ENCODE data around the gene AIF1.

GRCh38 chr6:31640612-31641011, 25.6 kb downstream of the AIF1 start:
- TF ChIP-seq POLR2A (IDR thresholded peaks at IDR 0.05) (no peak), POLR2AphosphoS5 (IDR thresholded peaks at IDR 0.05) (no peak)
- TF ChIP-seq, protein P1, sequence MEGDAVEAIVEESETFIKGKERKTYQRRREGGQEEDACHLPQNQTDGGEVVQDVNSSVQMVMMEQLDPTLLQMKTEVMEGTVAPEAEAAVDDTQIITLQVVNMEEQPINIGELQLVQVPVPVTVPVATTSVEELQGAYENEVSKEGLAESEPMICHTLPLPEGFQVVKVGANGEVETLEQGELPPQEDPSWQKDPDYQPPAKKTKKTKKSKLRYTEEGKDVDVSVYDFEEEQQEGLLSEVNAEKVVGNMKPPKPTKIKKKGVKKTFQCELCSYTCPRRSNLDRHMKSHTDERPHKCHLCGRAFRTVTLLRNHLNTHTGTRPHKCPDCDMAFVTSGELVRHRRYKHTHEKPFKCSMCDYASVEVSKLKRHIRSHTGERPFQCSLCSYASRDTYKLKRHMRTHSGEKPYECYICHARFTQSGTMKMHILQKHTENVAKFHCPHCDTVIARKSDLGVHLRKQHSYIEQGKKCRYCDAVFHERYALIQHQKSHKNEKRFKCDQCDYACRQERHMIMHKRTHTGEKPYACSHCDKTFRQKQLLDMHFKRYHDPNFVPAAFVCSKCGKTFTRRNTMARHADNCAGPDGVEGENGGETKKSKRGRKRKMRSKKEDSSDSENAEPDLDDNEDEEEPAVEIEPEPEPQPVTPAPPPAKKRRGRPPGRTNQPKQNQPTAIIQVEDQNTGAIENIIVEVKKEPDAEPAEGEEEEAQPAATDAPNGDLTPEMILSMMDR (IDR thresholded peaks at IDR 0.05): no peak

All from breast epithelium (tissue), 3 donors.